ENCODE results near the gene PSD4. TPM values are rescaled to one million over a fixed set of nuclear protein-coding genes. Genes with fewer than 3 reads are reported as not detected.

The PSD4 gene
- total and polyA plus RNA-seq, 2 of the 8 experiments (the other 6 are each of a cell fraction or from before 2014, with no cell fraction given): 0.53 to 1.2 TPM

DNA sequence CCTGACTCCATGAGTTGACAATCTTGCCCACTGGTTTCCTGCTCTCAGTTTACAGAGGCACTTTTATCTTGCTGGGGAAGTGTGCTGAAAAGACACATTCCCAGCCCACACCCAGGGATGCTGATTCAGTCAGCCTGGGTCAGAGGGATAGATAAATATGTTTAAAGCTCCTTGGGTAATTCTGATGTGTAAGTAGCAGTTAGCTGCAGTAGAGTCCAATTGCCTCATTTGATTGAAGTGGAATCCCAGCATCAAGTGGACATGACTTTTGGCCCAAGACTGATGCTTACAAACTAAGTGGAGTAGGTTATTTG is 29.4 kb downstream of the PSD4 start (continued):
- TF ChIP-seq, protein P1, sequence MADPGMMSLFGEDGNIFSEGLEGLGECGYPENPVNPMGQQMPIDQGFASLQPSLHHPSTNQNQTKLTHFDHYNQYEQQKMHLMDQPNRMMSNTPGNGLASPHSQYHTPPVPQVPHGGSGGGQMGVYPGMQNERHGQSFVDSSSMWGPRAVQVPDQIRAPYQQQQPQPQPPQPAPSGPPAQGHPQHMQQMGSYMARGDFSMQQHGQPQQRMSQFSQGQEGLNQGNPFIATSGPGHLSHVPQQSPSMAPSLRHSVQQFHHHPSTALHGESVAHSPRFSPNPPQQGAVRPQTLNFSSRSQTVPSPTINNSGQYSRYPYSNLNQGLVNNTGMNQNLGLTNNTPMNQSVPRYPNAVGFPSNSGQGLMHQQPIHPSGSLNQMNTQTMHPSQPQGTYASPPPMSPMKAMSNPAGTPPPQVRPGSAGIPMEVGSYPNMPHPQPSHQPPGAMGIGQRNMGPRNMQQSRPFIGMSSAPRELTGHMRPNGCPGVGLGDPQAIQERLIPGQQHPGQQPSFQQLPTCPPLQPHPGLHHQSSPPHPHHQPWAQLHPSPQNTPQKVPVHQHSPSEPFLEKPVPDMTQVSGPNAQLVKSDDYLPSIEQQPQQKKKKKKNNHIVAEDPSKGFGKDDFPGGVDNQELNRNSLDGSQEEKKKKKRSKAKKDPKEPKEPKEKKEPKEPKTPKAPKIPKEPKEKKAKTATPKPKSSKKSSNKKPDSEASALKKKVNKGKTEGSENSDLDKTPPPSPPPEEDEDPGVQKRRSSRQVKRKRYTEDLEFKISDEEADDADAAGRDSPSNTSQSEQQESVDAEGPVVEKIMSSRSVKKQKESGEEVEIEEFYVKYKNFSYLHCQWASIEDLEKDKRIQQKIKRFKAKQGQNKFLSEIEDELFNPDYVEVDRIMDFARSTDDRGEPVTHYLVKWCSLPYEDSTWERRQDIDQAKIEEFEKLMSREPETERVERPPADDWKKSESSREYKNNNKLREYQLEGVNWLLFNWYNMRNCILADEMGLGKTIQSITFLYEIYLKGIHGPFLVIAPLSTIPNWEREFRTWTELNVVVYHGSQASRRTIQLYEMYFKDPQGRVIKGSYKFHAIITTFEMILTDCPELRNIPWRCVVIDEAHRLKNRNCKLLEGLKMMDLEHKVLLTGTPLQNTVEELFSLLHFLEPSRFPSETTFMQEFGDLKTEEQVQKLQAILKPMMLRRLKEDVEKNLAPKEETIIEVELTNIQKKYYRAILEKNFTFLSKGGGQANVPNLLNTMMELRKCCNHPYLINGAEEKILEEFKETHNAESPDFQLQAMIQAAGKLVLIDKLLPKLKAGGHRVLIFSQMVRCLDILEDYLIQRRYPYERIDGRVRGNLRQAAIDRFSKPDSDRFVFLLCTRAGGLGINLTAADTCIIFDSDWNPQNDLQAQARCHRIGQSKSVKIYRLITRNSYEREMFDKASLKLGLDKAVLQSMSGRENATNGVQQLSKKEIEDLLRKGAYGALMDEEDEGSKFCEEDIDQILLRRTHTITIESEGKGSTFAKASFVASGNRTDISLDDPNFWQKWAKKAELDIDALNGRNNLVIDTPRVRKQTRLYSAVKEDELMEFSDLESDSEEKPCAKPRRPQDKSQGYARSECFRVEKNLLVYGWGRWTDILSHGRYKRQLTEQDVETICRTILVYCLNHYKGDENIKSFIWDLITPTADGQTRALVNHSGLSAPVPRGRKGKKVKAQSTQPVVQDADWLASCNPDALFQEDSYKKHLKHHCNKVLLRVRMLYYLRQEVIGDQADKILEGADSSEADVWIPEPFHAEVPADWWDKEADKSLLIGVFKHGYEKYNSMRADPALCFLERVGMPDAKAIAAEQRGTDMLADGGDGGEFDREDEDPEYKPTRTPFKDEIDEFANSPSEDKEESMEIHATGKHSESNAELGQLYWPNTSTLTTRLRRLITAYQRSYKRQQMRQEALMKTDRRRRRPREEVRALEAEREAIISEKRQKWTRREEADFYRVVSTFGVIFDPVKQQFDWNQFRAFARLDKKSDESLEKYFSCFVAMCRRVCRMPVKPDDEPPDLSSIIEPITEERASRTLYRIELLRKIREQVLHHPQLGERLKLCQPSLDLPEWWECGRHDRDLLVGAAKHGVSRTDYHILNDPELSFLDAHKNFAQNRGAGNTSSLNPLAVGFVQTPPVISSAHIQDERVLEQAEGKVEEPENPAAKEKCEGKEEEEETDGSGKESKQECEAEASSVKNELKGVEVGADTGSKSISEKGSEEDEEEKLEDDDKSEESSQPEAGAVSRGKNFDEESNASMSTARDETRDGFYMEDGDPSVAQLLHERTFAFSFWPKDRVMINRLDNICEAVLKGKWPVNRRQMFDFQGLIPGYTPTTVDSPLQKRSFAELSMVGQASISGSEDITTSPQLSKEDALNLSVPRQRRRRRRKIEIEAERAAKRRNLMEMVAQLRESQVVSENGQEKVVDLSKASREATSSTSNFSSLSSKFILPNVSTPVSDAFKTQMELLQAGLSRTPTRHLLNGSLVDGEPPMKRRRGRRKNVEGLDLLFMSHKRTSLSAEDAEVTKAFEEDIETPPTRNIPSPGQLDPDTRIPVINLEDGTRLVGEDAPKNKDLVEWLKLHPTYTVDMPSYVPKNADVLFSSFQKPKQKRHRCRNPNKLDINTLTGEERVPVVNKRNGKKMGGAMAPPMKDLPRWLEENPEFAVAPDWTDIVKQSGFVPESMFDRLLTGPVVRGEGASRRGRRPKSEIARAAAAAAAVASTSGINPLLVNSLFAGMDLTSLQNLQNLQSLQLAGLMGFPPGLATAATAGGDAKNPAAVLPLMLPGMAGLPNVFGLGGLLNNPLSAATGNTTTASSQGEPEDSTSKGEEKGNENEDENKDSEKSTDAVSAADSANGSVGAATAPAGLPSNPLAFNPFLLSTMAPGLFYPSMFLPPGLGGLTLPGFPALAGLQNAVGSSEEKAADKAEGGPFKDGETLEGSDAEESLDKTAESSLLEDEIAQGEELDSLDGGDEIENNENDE (IDR thresholded peaks at IDR 0.05; ENCODE audit: insufficient replicate concordance, low read length): no peak
- TF ChIP-seq CREB1 (IDR thresholded peaks at IDR 0.05) (no peak), BACH1 (IDR thresholded peaks at IDR 0.05; ENCODE audit: low read length) (no peak), RBBP5 (IDR thresholded peaks at IDR 0.05; ENCODE audit: borderline replicate concordance, low read depth, low read length) (no peak), EZH2 (IDR thresholded peaks at IDR 0.05; ENCODE audit: low read depth, low read length, severe bottlenecking) (no peak)
